EL (cell line): ENCODE measurements around the gene TTC4.
"Not testable (repeated sequence)": the region's sequence is repeated elsewhere in the genome, so short reads cannot be mapped to it uniquely, and the experiment has no call there.

Experiments
- DNase-seq: peaks from one replicate; pipeline ENCODE4 v3.0.0-alpha.2; 2016

The TTC4 gene

GRCh38 chr1:54751426-54751825 lies 35.8 kb downstream of the TTC4 start:
- no peak for DNase-seq

GRCh38 chr1:54754045-54754444 lies 38.4 kb downstream of the TTC4 start:
- no peak for DNase-seq

GRCh38 chr1:54754486-54755285 lies 39.0 kb downstream of the TTC4 start:
- no peak for DNase-seq

- DNase-seq: no peak
Measured at GRCh38 chr1:54757833-54758232, 42.2 kb downstream of the TTC4 start.

- no peak for DNase-seq
Measured at GRCh38 chr1:54758678-54759348, 43.2 kb downstream of the TTC4 start.

- DNase-seq: no peak
Measured at GRCh38 chr1:54763816-54764132, 48.1 kb downstream of the TTC4 start.

- DNase-seq: peak; percentile 100
Measured at GRCh38 chr1:54764133-54764921, 48.7 kb downstream of the TTC4 start, which contains the start of gene PARS2. Gene PARS2 (minus strand): TSS chr1:54764523. CDS start chr1:54759161, 5,362 bp downstream.

- no peak for DNase-seq
Measured at GRCh38 chr1:54764922-54765561, 49.4 kb downstream of the TTC4 start.

GRCh38 chr1:54766726-54767125 lies 51.1 kb downstream of the TTC4 start:
- no peak for DNase-seq

GRCh38 chr1:54767526-54767925 lies 51.9 kb downstream of the TTC4 start:
- no peak for DNase-seq

- DNase-seq: peak; percentile 9
Measured at GRCh38 chr1:54768093-54768492, 52.4 kb downstream of the TTC4 start.

GRCh38 chr1:54772951-54773350 lies 57.3 kb downstream of the TTC4 start:
- DNase-seq: no peak

- peak; percentile 50 for DNase-seq
Measured at GRCh38 chr1:54774820-54775498, 59.3 kb downstream of the TTC4 start.

GRCh38 chr1:54775828-54776721 lies 60.4 kb downstream of the TTC4 start:
- not testable (repeated sequence) for DNase-seq

- no peak for DNase-seq
Measured at GRCh38 chr1:54777011-54777410, 61.4 kb downstream of the TTC4 start.

GRCh38 chr1:54777431-54777830 lies 61.8 kb downstream of the TTC4 start:
- no peak for DNase-seq

- peak; percentile 7 for DNase-seq
Measured at GRCh38 chr1:54781023-54781723, 65.5 kb downstream of the TTC4 start.

- DNase-seq: no peak
Measured at GRCh38 chr1:54782156-54782555, 66.5 kb downstream of the TTC4 start.

GRCh38 chr1:54782588-54782987 lies 66.9 kb downstream of the TTC4 start:
- DNase-seq: no peak

GRCh38 chr1:54784066-54784465 lies 68.4 kb downstream of the TTC4 start:
- no peak for DNase-seq

GRCh38 chr1:54786778-54787177 lies 71.1 kb downstream of the TTC4 start:
- DNase-seq: no peak
